MV-4-11 (cell line): Measurements from ENCODE around the gene ZG16B.
A peak's percentile ranks its signal among the peaks of the same experiment; 100 is the strongest.

ENCODE experiments used
- DNase-seq: peaks from one replicate; lab custom pipeline; 2025; lab: John Stamatoyannopoulos, UW

ZG16B gene, protein sequence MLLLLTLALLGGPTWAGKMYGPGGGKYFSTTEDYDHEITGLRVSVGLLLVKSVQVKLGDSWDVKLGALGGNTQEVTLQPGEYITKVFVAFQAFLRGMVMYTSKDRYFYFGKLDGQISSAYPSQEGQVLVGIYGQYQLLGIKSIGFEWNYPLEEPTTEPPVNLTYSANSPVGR

GRCh38 chr16:2829501-2830354 lies at the start of gene ZG16B:
Gene ZG16B, plus strand, starts transcription at chr16:2830303. Its CDS starts 139 bp downstream, at chr16:2830442.
- DNase-seq: no peak

DNA sequence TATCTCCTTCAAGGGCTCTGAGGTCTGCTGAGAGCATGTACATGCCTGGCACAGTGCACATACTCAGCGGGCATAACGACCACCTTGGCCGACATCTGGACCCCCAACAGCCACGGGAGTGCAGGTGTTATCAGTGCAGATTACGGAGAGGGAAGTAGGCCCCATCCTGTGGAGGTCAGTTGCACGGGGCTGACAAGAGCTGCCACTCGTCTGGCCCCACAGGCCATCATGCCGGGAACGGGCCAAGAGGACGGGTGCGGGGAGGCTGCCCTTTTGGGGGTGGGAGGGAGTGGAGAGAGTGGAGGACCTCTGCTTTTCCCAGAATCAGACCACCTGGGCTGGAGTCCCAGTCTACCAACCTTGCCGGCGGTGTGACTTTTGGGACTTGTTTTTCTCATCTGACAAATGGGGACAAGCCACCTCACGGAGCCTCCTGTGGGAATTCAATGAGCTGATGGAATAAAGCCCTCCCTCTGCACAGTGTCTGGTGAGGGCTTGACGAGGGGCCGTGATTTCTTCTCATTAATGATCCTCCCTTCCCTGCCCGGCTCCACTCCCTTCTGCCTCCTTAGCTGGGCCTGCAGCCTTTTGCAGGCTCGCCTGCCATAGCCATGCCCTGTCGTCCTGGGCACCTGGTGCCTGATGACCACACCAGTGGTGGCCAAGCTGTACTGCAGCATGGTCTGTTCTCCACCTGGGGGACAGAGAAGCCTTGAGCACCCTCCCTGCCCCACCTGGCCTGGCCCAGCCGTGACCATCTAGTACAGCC lies 47.3 kb upstream of the ZG16B start:
- DNase-seq: no peak

DNA sequence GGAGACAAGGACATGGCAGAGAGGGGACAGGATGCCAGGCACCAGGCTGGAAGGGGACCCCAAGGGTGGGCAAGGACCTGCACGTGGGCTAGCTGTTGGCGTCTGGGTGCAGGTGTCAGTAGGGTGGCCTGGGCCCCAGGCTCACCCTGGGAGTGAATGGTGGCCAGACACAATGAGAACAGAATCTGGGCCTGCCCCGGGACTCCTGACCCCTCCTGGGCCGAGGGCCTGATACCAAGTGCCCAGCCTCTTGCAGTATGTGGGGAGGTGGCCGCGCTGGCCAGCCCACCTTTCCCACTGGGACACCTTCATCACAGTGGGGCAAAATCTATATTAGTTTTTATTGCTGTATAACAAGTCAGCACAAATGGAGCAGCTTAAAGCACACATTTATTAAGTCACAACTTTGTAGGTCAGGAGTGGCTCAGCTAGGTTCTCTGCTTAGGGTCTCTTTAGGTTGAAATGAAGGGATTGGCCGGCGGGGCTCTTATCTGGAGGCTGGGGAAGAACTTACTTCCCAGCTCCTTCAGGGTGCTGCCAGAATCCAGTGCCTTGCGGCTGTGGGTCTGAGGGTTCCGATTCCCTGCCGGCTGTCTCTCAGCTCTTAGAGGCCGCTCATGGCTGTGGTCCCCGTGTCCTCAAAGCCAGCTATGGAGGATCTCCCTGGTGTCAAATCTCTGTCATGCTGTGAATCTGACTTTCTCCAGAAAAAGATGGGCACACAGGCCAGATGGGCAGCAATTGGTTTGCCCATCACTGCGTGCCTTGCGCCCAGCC lies 46.3 kb upstream of the ZG16B start:
- DNase-seq: no peak

- no peak for DNase-seq
These were observed 45.6 kb upstream of the ZG16B start for GRCh38 chr16:2784358-2785100.

GRCh38 chr16:2785101-2785991 lies 44.8 kb upstream of the ZG16B start:
- no peak for DNase-seq

- DNase-seq: no peak
These were observed 43.9 kb upstream of the ZG16B start for GRCh38 chr16:2786061-2786825.

GRCh38 chr16:2786826-2787151 lies 43.3 kb upstream of the ZG16B start:
- no peak for DNase-seq

DNA sequence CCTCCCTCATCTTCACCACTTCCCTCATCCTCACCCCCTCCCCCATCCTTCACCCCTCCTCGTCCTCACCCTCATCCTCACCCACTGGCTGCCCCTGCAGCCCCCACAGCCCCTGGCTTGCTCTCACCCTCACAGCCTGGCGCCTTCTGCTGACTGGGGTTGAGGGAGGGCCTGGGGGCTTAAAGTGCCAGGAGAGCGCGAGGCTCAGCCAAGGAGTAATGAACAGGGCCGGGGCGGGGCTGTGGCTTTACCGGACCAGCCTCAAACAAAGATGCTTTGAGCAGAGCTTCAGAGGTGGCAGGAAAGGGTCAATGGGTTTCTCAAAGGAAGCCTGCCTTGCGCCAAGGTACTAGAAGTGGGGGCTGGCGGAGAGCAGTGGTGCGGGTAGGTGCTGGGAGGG lies 42.7 kb upstream of the ZG16B start, which contains the start of gene PRSS33:
PRSS33 (minus strand) TSS at position 155 of the 400 bp plus-strand sequence. CDS start 1,013 bp downstream, outside the sequence.
- no peak for DNase-seq

DNA sequence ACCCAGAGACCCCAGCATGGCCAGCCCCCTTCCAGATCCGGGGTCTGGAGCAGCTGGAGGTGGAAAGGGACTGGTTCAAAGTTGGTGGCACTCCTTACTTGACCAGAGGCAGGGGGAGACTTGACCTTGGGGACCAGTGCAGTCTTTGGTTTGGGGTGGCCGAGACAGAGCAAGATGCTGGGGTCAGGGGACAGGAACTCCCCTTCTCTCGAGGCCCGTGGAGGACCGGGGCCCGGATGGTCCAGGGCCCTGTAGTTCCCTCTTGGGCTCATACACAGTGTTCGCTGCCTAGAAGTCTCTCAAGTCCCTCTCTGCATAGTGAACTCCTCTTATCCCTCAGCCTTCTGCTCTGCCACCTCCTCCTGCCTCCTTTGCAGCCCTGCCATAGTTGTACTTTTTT lies 42.1 kb upstream of the ZG16B start:
- DNase-seq: no peak

- DNase-seq: no peak
These were observed 39.5 kb upstream of the ZG16B start for GRCh38 chr16:2790631-2791030.

- no peak for DNase-seq
These were observed 38.9 kb upstream of the ZG16B start for GRCh38 chr16:2791174-2791573.

GRCh38 chr16:2792940-2793339 lies 37.2 kb upstream of the ZG16B start:
- no peak for DNase-seq

GRCh38 chr16:2795395-2796143 lies 34.5 kb upstream of the ZG16B start:
- DNase-seq: peak; percentile 34

DNA sequence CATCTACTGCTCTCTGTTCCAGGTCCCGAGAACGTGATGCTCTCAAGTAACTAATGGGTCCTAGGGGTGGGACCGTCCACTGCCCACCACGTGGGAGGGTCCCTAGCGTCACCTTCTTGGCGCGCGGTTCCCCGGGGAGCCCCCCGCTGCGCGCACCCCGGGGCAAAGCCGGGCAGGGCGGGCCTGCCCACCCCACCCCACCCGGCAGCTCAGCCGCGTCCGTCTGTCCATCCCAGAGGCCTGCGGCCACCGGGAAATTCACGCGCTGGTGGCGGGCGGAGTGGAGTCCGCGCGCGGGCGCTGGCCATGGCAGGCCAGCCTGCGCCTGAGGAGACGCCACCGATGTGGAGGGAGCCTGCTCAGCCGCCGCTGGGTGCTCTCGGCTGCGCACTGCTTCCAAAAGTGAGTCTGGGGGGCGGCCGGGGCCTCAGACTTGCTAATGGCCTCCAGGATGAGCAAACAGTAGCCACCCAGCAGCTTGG lies 31.3 kb upstream of the ZG16B start:
- DNase-seq: no peak

DNA sequence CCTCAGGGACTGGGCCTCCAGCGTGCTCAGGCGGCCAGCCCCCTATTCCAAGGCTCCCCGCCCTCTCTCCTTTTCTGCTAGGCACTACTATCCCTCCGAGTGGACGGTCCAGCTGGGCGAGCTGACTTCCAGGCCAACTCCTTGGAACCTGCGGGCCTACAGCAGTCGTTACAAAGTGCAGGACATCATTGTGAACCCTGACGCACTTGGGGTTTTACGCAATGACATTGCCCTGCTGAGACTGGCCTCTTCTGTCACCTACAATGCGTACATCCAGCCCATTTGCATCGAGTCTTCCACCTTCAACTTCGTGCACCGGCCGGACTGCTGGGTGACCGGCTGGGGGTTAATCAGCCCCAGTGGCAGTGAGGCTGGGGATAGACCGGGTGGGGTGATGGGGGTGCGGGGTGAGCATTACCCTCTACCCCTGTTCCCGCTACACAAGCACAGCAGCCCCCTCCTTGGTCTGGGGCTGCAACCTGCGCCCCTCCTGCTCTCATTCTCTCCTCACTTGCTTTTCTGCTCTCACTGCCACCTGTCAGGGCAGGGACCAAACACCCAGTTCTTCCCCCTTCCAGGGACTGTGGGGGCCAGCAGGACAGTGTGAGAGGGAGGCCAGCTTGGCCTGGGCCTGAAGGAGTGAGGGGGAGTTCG lies 30.8 kb upstream of the ZG16B start:
- DNase-seq: no peak

DNA sequence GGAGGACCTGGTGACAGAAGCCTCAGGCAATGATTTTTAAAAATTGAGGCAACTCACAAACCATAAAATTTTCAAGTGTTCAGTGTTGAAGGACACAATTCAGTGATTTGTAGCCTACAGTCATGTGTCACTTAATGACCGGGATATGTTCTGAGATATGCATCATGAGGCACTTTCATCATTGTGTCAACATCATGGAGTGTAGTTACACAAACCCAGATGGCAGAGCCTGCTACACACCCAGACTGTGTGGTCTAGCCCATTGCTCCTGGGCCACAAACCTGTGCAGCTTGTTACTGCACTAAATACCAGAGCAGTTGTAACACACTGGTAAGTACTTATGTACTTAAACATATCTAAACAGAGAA lies 30.3 kb upstream of the ZG16B start:
- DNase-seq: no peak

- DNase-seq: no peak
These were observed 26.4 kb upstream of the ZG16B start for GRCh38 chr16:2803545-2804195.

GRCh38 chr16:2804728-2805127 lies 25.4 kb upstream of the ZG16B start:
- no peak for DNase-seq
